Measurements from ENCODE around the gene SMOC1.

Gene SMOC1

DNA sequence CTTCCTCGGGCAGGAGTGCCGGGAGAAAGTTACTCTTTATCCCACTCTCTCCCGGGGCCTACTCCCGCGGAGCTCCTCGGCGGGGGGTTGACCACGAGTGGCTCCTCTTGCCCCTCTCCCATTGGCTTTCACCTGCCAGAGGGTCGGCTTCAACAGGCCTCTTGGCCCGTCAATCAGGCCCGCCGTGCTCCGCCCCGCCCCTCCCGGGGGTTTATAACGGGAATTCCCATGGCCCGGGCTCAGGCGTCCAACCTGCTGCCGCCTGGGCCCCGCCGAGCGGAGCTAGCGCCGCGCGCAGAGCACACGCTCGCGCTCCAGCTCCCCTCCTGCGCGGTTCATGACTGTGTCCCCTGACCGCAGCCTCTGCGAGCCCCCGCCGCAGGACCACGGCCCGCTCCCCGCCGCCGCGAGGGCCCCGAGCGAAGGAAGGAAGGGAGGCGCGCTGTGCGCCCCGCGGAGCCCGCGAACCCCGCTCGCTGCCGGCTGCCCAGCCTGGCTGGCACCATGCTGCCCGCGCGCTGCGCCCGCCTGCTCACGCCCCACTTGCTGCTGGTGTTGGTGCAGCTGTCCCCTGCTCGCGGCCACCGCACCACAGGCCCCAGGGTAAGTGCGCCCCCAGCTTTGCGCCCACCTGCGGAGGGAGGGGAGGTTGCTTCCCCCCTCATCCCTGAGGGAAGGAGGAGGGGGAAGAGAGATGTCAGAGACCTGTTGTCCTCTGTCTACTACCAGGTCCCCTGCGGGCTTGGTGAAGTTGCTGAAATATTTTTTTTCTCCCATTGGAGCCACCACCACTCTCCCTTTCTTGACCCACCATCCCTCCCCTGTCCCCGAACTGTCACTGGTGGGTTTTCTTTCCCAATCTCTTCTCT is at the start of gene SMOC1:
TSS of gene SMOC1 (plus strand) at position 242 of the 869 bp plus-strand sequence. CDS start at position 505, 263 bp downstream.
- DNase-seq (ENCODE audit: low read depth): peak; percentile 88

DNA sequence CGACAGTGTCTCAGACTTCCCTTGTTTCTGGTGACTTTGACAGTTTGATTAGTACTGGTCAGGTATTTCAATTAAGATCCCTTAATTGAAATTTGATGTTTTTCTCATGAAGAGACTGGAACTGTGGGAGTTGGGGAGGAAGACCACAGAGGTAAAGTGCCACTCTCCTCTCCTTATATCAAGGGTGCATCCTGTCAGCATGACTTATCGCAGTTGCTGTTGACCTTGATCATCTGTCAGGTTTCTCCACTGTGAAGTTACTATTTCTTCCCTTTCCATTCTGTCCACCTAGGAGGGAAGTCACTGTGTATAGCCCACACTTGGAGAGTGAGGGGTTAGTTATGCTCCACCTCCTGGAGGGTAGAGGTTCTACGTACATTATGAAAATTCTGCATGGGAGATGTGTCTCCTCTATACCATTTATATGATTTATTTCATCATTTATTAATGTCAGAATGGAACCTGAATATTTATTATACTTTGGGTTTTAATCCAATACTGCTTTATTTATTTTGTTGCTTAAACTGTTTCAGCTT is 40.3 kb upstream of the SMOC1 start:
- no peak for DNase-seq (ENCODE audit: low read depth)

GRCh38 chr14:69839661-69840060 is 39.6 kb upstream of the SMOC1 start:
- no peak for DNase-seq (ENCODE audit: low read depth)

DNA sequence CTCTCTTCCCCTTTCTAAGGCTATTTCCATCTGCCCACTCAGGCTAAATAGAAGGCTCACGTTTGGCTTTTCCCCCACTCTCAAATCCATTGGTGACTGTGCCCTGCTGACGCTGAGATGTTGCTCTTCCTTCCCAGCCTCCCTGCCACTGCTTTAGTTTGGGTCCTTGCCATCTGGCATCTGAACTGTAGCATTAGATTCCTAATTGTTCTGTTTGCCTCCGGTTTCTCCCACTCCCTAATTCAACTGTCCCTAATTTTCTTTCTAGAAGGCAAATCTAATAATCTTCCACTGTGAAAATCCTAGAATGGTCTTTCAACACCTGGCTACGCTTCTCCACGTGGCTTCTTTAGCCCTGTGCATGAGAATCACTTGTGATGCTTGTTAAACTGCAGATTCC is 37.6 kb upstream of the SMOC1 start:
- DNase-seq (ENCODE audit: low read depth): no peak

- no peak for DNase-seq (ENCODE audit: low read depth)
These were observed 36.4 kb upstream of the SMOC1 start for GRCh38 chr14:69842686-69843420.

- DNase-seq (ENCODE audit: low read depth): no peak
These were observed 35.0 kb upstream of the SMOC1 start for GRCh38 chr14:69844171-69844570.

DNA sequence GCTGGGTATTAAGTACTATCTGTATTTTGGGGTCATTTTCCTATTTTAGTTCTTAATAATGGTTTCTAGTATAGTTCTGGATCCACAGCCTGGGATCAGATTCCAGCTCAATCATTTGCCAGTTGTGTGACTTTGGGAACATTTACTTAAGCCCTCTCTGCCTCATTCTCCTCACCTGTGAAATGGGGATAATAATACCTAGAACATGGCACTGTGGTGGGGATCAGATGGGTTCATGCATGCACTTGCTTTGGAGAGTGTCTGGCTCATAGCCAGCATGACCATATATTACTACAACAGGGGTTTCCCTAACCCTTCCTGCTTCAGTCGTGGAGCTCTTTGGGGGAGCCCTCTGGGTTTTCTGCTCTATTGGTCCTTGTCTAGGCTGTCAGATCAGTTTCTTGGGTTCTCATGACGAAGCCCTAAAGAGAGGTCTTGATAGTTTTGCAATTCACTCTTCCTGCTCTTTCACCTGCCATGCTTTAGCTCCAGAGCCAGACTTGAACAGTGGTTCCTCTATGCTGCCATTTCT is 34.1 kb upstream of the SMOC1 start:
- no peak for DNase-seq (ENCODE audit: low read depth)

GRCh38 chr14:69845787-69846186 is 33.4 kb upstream of the SMOC1 start:
- DNase-seq (ENCODE audit: low read depth): no peak

DNA sequence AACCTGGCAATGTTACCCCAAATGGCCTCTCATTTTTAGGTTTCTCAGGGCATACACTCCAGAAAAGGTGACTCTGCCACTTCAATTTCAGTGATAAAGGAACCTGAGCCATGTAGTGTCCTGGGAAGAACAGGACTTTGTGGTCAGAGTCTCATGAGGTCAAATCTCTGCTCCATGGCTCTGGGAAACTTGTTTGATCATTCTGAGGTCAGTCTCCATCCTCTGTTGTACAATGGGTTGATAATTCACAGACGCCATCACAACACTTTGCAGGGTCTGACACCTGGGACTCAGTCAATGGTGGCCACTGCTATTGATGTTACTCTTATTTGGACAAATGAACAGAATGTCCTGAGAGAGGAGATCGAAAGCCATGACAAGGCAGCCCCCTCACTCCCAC is 31.1 kb upstream of the SMOC1 start:
- DNase-seq (ENCODE audit: low read depth): no peak

DNA sequence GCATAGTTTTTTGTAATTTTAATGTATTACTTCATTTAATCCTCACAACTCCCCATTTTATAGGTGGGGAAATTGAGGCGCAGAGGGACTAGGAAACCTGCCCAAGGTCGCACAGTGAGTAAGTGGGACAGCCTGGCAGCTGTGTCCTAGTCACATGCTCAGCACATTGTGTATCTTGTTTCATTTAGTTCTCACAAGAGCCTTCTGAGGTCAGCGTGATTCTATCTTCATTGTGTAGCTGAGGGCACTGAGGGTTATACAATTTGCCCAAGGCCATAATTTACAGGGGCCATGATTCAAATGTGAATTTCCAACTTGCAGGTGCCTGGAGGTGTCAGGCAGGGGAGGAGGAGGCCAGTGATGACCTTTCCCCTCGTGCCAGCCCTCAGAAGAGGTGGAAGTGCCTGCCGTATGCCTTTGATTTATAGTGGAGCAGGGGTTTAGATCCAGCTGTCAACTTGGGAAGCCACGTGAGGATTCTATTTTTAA is 30.3 kb upstream of the SMOC1 start:
- no peak for DNase-seq (ENCODE audit: low read depth)

DNA sequence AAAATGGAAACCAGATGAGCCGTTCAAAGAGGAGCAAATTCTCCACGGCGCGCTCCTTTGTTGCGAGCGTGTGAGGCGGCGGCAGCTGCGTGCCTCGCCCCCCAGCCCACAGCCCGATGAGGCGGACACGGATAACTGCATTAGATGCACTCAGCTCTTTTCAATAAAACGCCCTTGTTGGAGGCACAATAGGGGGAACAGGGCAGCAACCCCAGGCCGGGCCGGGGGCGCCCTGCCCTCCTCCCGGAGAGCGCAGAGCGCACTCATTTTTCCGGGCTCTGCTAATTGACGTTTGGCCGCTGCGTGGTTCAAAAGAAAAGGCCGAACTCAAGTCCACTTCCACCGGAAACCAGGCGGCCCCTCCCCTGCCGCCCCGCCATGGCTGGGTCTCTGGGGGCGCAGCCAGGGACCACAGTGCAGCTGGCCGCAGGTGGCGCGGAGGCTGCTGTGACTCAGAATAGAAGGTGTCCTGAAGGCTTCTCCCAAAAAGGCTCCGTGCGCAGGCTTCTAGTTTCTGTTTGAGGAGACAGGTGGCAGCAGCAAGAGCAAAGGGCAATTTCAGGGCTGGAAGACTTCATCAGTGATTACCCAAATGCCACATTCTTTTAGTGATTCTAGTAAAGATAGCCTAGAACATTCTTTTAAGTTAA is 29.0 kb upstream of the SMOC1 start:
- no peak for DNase-seq (ENCODE audit: low read depth)

GRCh38 chr14:69850736-69851112 is 28.5 kb upstream of the SMOC1 start:
- no peak for DNase-seq (ENCODE audit: low read depth)

GRCh38 chr14:69852531-69853321 is 26.5 kb upstream of the SMOC1 start:
- DNase-seq (ENCODE audit: low read depth): no peak

DNA sequence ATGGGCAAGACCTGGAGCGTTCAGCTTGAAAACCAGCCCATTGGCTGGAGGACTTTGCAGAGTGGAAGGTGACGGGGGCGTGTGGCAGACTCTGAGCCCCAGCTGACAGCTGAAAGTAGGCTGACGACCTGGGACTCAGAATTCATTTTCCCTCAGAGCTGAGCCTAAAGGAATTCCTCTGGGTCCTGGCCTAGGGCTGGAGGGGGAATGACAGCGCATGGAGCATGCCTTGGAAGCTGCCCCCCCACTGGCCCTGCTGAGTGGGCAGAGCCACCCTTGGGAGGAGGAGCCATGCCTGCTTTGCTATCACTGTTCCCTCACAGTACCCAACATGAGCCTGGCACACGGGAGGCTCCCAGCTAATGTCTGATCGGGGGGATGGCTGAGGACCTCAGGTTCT is 25.4 kb upstream of the SMOC1 start:
- no peak for DNase-seq (ENCODE audit: low read depth)

GRCh38 chr14:69854598-69854997 is 24.6 kb upstream of the SMOC1 start:
- DNase-seq (ENCODE audit: low read depth): no peak

GRCh38 chr14:69855180-69855832 is 23.9 kb upstream of the SMOC1 start:
- peak; percentile 21 for DNase-seq (ENCODE audit: low read depth)

DNA sequence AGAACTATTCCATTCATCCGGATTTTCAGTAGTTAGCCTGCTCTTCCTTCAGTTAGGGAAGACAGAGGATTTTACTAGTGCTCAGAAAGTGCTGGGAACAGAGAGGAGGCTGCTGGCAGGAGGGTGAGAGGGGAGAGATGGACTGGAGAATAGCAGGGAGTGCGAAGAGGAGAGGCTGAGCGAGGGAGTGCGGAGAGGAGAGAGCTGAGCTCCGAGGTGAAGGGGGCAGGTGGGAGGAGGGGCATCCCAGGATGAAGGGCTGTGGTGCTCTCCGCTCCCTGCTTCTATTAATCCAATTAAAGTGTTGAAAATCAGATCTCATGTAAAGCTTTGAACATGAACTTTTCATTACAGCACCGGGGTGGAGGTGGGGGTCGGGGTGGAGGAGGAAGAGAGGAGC is 20.4 kb upstream of the SMOC1 start:
- no peak for DNase-seq (ENCODE audit: low read depth)

DNA sequence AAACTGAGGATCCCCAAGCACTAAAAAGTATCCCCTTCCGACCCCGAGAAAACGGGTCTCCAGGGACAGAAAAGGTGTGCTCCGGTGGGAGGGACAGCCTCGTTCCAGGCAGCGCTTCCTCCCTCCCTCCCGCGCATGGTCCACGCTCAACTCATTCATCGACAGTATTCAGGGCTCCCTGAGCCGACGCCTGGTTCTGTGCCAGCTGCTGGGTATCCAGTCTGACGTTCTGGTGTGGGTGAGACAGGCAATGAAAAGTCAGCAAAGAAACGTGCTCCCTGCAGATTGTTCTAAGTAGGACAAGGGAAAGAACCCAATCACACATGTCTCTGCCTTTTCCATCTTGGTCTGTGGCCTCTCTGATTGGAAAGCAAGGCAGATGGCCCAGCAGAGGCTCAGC is 19.6 kb upstream of the SMOC1 start:
- DNase-seq (ENCODE audit: low read depth): no peak

GRCh38 chr14:69860221-69860620 is 19.0 kb upstream of the SMOC1 start:
- DNase-seq (ENCODE audit: low read depth): no peak

- no peak for DNase-seq (ENCODE audit: low read depth)
These were observed 18.1 kb upstream of the SMOC1 start for GRCh38 chr14:69861025-69861569.

- no peak for DNase-seq (ENCODE audit: low read depth)
These were observed 16.1 kb upstream of the SMOC1 start for GRCh38 chr14:69863083-69863482.

All from iris pigment epithelial cell (primary cell).